ENCODE data around the gene TMEM11. TPM values are rescaled to one million over a fixed set of nuclear protein-coding genes. Genes with fewer than 3 reads are reported as not detected.

Gene TMEM11, protein sequence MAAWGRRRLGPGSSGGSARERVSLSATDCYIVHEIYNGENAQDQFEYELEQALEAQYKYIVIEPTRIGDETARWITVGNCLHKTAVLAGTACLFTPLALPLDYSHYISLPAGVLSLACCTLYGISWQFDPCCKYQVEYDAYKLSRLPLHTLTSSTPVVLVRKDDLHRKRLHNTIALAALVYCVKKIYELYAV
- 56.4 to 71.3 TPM (median 70.8 TPM) in 5 replicates for total RNA-seq (2022; extraction: Qiagen RNA extraction; ENCODE audit: low read depth)

GRCh38 chr17:21214015-21214776 lies at the start of gene TMEM11:
TMEM11 (minus strand) TSS chr17:21214161; CDS start chr17:21214152, 9 bp downstream.

GRCh38 chr17:21252796-21253645 lies 39.1 kb upstream of the TMEM11 start, which contains the start of gene NATD1:
NATD1 (minus strand) TSS chr17:21253410; CDS start chr17:21253264, 146 bp downstream.

Other genes starting within 250 kb of the TMEM11 start
- gene USP22, start 171.2 kb downstream of the TMEM11 start, total RNA-seq (2022; extraction: Qiagen RNA extraction; ENCODE audit: low read depth): 116 to 131 TPM (median 124 TPM) in 5 replicates
- gene DHRS7B, start 87.2 kb downstream of the TMEM11 start, total RNA-seq (2022; extraction: Qiagen RNA extraction; ENCODE audit: low read depth): 18.0 to 21.4 TPM (median 18.6 TPM) in 5 replicates
- gene NATD1, start 39.2 kb upstream of the TMEM11 start, total RNA-seq (2022; extraction: Qiagen RNA extraction; ENCODE audit: low read depth): 2.5 to 3.8 TPM (median 3.5 TPM) in 5 replicates
- gene MAP2K3, start 70.5 kb upstream of the TMEM11 start, total RNA-seq (2022; extraction: Qiagen RNA extraction; ENCODE audit: low read depth): 90.4 to 135 TPM (median 107 TPM) in 5 replicates
- 1.2 to 1.6 TPM (median 1.5 TPM) in 5 replicates for gene KCNJ12, start 162.2 kb upstream of the TMEM11 start, total RNA-seq (2022; extraction: Qiagen RNA extraction; ENCODE audit: low read depth)